Ishikawa (cell line): Measurements from ENCODE around the gene THRA.

Experiments used
- CREB1 ChIP-seq: IDR thresholded peaks from 2 replicates; pipeline ENCODE4 v1.6.1; 2012; ENCODE audit warnings: low read depth
- EGR1 ChIP-seq: IDR thresholded peaks from 2 replicates; pipeline ENCODE4 v1.6.1; 2012
- EP300 ChIP-seq: IDR thresholded peaks from 2 replicates; pipeline ENCODE4 v1.6.1; 2012; ENCODE audit warnings: borderline replicate concordance
- TAF1 ChIP-seq: IDR thresholded peaks from 2 replicates; pipeline ENCODE4 v1.6.1; 2012; ENCODE audit warnings: low read depth, mild to moderate bottlenecking
- TF ChIP-seq, protein P1 (sequence below): IDR thresholded peaks from 2 replicates; pipeline ENCODE4 v1.6.1; 2012; ENCODE audit warnings: low read depth, mild to moderate bottlenecking
- TF ChIP-seq, protein P2 (sequence below): IDR thresholded peaks from 2 replicates; pipeline ENCODE4 v1.6.1; 2012
- TF ChIP-seq, protein P3 (sequence below): IDR thresholded peaks from 2 replicates; pipeline ENCODE4 v1.6.1; 2012

DNA sequence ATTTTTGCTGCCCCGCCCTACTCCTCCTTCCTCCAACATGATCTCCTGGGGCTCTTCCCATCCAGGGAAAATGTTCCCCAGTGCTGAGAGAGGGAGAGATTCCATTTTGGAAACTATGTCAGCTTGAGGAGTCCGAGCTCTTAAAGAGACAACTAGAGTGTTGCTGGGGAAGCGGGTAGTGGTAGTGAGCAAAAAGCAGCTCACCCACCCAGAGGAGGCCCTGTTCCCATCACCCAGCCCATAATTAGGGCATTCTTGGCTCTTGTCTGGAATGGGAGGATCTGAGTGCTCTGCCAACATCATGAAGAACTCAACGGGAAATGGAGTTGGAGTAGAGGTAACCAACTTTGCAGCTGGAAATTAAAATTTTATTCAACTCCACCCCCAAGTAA lies 49.9 kb downstream of the THRA start:
- TF ChIP-seq, protein P1, sequence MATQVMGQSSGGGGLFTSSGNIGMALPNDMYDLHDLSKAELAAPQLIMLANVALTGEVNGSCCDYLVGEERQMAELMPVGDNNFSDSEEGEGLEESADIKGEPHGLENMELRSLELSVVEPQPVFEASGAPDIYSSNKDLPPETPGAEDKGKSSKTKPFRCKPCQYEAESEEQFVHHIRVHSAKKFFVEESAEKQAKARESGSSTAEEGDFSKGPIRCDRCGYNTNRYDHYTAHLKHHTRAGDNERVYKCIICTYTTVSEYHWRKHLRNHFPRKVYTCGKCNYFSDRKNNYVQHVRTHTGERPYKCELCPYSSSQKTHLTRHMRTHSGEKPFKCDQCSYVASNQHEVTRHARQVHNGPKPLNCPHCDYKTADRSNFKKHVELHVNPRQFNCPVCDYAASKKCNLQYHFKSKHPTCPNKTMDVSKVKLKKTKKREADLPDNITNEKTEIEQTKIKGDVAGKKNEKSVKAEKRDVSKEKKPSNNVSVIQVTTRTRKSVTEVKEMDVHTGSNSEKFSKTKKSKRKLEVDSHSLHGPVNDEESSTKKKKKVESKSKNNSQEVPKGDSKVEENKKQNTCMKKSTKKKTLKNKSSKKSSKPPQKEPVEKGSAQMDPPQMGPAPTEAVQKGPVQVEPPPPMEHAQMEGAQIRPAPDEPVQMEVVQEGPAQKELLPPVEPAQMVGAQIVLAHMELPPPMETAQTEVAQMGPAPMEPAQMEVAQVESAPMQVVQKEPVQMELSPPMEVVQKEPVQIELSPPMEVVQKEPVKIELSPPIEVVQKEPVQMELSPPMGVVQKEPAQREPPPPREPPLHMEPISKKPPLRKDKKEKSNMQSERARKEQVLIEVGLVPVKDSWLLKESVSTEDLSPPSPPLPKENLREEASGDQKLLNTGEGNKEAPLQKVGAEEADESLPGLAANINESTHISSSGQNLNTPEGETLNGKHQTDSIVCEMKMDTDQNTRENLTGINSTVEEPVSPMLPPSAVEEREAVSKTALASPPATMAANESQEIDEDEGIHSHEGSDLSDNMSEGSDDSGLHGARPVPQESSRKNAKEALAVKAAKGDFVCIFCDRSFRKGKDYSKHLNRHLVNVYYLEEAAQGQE, result no peak
- TF ChIP-seq EGR1, result no peak
- TF ChIP-seq EP300, result no peak
- TF ChIP-seq, protein P2, sequence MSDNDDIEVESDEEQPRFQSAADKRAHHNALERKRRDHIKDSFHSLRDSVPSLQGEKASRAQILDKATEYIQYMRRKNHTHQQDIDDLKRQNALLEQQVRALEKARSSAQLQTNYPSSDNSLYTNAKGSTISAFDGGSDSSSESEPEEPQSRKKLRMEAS, result no peak
- TF ChIP-seq TAF1, result no peak
- no peak for TF ChIP-seq CREB1
- TF ChIP-seq, protein P3, sequence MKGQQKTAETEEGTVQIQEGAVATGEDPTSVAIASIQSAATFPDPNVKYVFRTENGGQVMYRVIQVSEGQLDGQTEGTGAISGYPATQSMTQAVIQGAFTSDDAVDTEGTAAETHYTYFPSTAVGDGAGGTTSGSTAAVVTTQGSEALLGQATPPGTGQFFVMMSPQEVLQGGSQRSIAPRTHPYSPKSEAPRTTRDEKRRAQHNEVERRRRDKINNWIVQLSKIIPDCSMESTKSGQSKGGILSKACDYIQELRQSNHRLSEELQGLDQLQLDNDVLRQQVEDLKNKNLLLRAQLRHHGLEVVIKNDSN, result no peak
